T-helper 2 cell treated with Interferon-gamma antibody and Interleukin-4, amounts not matched to agents 100 ng/mL and 5 ng/mL, for 36 hours (primary cell): Measurements from ENCODE around the gene C16orf54. TPM values are rescaled to one million over a fixed set of nuclear protein-coding genes. Genes with fewer than 3 reads are reported as not detected.
"Not testable (repeated sequence)": the region's sequence is repeated elsewhere in the genome, so short reads cannot be mapped to it uniquely, and the experiment has no call there.

Experiments used
- intact Hi-C: fragments of 100-400 bp; cut with micrococcal nuclease; formaldehyde crosslinking; loops from one replicate; pipeline ENCODE4 v1.15.1; 2023
- total RNA-seq: library from RNA; stranded (reverse); gene quantifications from 2 replicates; pipeline ENCODE4 v1.2.3, GENCODE V29; 2022

The C16orf54 gene
- total RNA-seq, 1 donor from 2014 or later: 64.9 TPM

- intact Hi-C loops: loop anchor here (1.0 kb wide), 1 partner anchor 18 kb away; no protein-coding TSS in a partner anchor
Observed at GRCh38 chr16:29710227-29711219, 35.3 kb downstream of the C16orf54 start.

- intact Hi-C loops: loop anchor here (1.0 kb wide), 1 partner anchor 17 kb away; no protein-coding TSS in a partner anchor
Observed at GRCh38 chr16:29709657-29710056, 36.1 kb downstream of the C16orf54 start.

GRCh38 chr16:29708917-29709600 lies 36.7 kb downstream of the C16orf54 start:
- intact Hi-C loops: no loop called here

- intact Hi-C loops: not testable (repeated sequence)
Observed at GRCh38 chr16:29707160-29707559, 38.6 kb downstream of the C16orf54 start.

GRCh38 chr16:29705030-29705429 lies 40.8 kb downstream of the C16orf54 start:
- intact Hi-C loops: no loop called here

GRCh38 chr16:29702269-29702668 lies 43.5 kb downstream of the C16orf54 start:
- intact Hi-C loops: loop anchor here (5.0 kb wide), 2 partner anchors 105 to 160 kb away; partner anchors contain the start of genes CDIPT and MAZ

- intact Hi-C loops: loop anchor here (1.0 to 5.0 kb wide), 6 partner anchors 46 to 320 kb away; partner anchors contain the start of genes CDIPT, KIF22 and MAZ
Observed at GRCh38 chr16:29701214-29701555, 44.6 kb downstream of the C16orf54 start.

GRCh38 chr16:29700253-29700987 lies 45.4 kb downstream of the C16orf54 start:
- intact Hi-C loops: loop anchor here (1.0 to 5.0 kb wide), 6 partner anchors 46 to 320 kb away; partner anchors contain the start of genes CDIPT, KIF22 and MAZ

GRCh38 chr16:29699324-29700219 lies 46.2 kb downstream of the C16orf54 start:
- intact Hi-C loops: loop anchor here (1.0 to 5.0 kb wide), 6 partner anchors 47 to 321 kb away; partner anchors contain the start of genes CDIPT, KIF22 and MAZ

GRCh38 chr16:29698484-29699323 lies 47.1 kb downstream of the C16orf54 start:
- intact Hi-C loops: no loop called here

GRCh38 chr16:29698042-29698441 lies 47.7 kb downstream of the C16orf54 start:
- intact Hi-C loops: no loop called here

- intact Hi-C loops: no loop called here
Observed at GRCh38 chr16:29697391-29697790, 48.4 kb downstream of the C16orf54 start.

GRCh38 chr16:29696881-29697331 lies 48.9 kb downstream of the C16orf54 start:
- intact Hi-C loops: no loop called here

GRCh38 chr16:29695675-29696074 lies 50.1 kb downstream of the C16orf54 start:
- intact Hi-C loops: not testable (repeated sequence)

- intact Hi-C loops: no loop called here
Observed at GRCh38 chr16:29694384-29695195, 51.2 kb downstream of the C16orf54 start.

GRCh38 chr16:29692606-29693005 lies 53.2 kb downstream of the C16orf54 start:
- intact Hi-C loops: loop anchor here (1.0 kb wide), 1 partner anchor 18 kb away; no protein-coding TSS in a partner anchor
